ENCODE measurements around the gene BRI3BP.
"Not testable (repeated sequence)": the region's sequence is repeated elsewhere in the genome, so short reads cannot be mapped to it uniquely, and the experiment has no call there.

BRI3BP gene

GRCh38 chr12:125057708-125058107 lies 64.3 kb downstream of the BRI3BP start:
- H3K9me3 ChIP-seq (ENCODE audit: insufficient read depth, low read depth, low read length): 0 out of 2 replicates have a peak, but pooled peaks cover 4% of the 10 kb centered on the region
- TF ChIP-seq EZH2phosphoT487 (IDR thresholded peaks at IDR 0.05; ENCODE audit: borderline replicate concordance) (no peak), CTCF (conservative IDR thresholded peaks at IDR 0.05; ENCODE audit: low read length) (no peak)
- no peak overlapping the region for H2AFZ ChIP-seq (ENCODE audit: low read length)
- H3K4me2 ChIP-seq (ENCODE audit: low read depth, low read length, poor library complexity, severe bottlenecking): no peak overlapping the region
- H3K4me3 ChIP-seq (ENCODE audit: low read length, poor library complexity, severe bottlenecking): no peak overlapping the region
- no peaks in the 10 kb centered on the region for H4K20me1 ChIP-seq (ENCODE audit: insufficient read depth, low read length, poor library complexity, severe bottlenecking)
- H3K9me2 ChIP-seq (replicated peaks; ENCODE audit: low read depth, low read length): no peaks in the 10 kb centered on the region
- no peaks in the 10 kb centered on the region for H3K27me3 ChIP-seq (ENCODE audit: insufficient read depth, low read length, poor library complexity, severe bottlenecking)
- no peaks in the 10 kb centered on the region for H3K4me1 ChIP-seq (ENCODE audit: insufficient read depth, low read length, poor library complexity, severe bottlenecking)
- no peaks in the 10 kb centered on the region for H3K36me3 ChIP-seq (ENCODE audit: insufficient read depth, low read length)
- no peaks in the 10 kb centered on the region for H3F3A ChIP-seq (ENCODE audit: low read depth)
- no peaks in the 10 kb centered on the region for H3K79me2 ChIP-seq (ENCODE audit: insufficient read depth, low read length)
- no peak overlapping the region for H3K9ac ChIP-seq (ENCODE audit: low read depth, low read length, poor library complexity, severe bottlenecking)

GRCh38 chr12:125061229-125061628 lies 67.8 kb downstream of the BRI3BP start:
- Histone ChIP-seq H3K9me3 (ENCODE audit: insufficient read depth, low read depth, low read length) (0 out of 2 replicates have a peak, but pooled peaks cover 4% of the 10 kb centered on the region), H4K20me1 (ENCODE audit: insufficient read depth, low read length, poor library complexity, severe bottlenecking) (peaks cover 7% of the 10 kb centered on the region), H3K4me3 (ENCODE audit: low read length, poor library complexity, severe bottlenecking) (no peak overlapping the region)

GRCh38 chr12:125063522-125063921 lies 70.1 kb downstream of the BRI3BP start:
- Histone ChIP-seq H3K79me2 (ENCODE audit: insufficient read depth, low read length) (peaks cover 30% of the 10 kb centered on the region), H4K20me1 (ENCODE audit: insufficient read depth, low read length, poor library complexity, severe bottlenecking) (peaks cover 12% of the 10 kb centered on the region), H3K4me1 (ENCODE audit: insufficient read depth, low read length, poor library complexity, severe bottlenecking) (peaks cover 23% of the 10 kb centered on the region)
- not testable (repeated sequence) for H3K9ac ChIP-seq (ENCODE audit: low read depth, low read length, poor library complexity, severe bottlenecking); H3K9me2 ChIP-seq (replicated peaks; ENCODE audit: low read depth, low read length); H3K4me2 ChIP-seq (ENCODE audit: low read depth, low read length, poor library complexity, severe bottlenecking); H3K36me3 ChIP-seq (ENCODE audit: insufficient read depth, low read length); H2AFZ ChIP-seq (ENCODE audit: low read length); H3K27me3 ChIP-seq (ENCODE audit: insufficient read depth, low read length, poor library complexity, severe bottlenecking); H3K9me3 ChIP-seq (ENCODE audit: insufficient read depth, low read depth, low read length); H3F3A ChIP-seq (ENCODE audit: low read depth); H3K4me3 ChIP-seq (ENCODE audit: low read length, poor library complexity, severe bottlenecking)

More at GRCh38 chr12:125061229-125061628, 67.8 kb downstream of the BRI3BP start:
- no peaks in the 10 kb centered on the region for H3K9me2 ChIP-seq (replicated peaks; ENCODE audit: low read depth, low read length)
- H3K9ac ChIP-seq (ENCODE audit: low read depth, low read length, poor library complexity, severe bottlenecking): no peak overlapping the region
- no peak overlapping the region for H3K4me2 ChIP-seq (ENCODE audit: low read depth, low read length, poor library complexity, severe bottlenecking)
- H3K4me1 ChIP-seq (ENCODE audit: insufficient read depth, low read length, poor library complexity, severe bottlenecking): peaks cover 11% of the 10 kb centered on the region
- H3K27me3 ChIP-seq (ENCODE audit: insufficient read depth, low read length, poor library complexity, severe bottlenecking): no peaks in the 10 kb centered on the region
- no peaks in the 10 kb centered on the region for H3K36me3 ChIP-seq (ENCODE audit: insufficient read depth, low read length)
- H2AFZ ChIP-seq (ENCODE audit: low read length): no peak overlapping the region
- no peaks in the 10 kb centered on the region for H3F3A ChIP-seq (ENCODE audit: low read depth)
- TF ChIP-seq CTCF (conservative IDR thresholded peaks at IDR 0.05; ENCODE audit: low read length): no peak
- no peak for TF ChIP-seq EZH2phosphoT487 (IDR thresholded peaks at IDR 0.05; ENCODE audit: borderline replicate concordance)
- H3K79me2 ChIP-seq (ENCODE audit: insufficient read depth, low read length): peaks cover 9% of the 10 kb centered on the region

GRCh38 chr12:125064492-125064891 lies 71.0 kb downstream of the BRI3BP start:
- H3K9ac ChIP-seq (ENCODE audit: low read depth, low read length, poor library complexity, severe bottlenecking): peak overlapping the region; percentile 86

More at GRCh38 chr12:125064492-125064891, 71.0 kb downstream of the BRI3BP start:
- Histone ChIP-seq H3K4me2 (ENCODE audit: low read depth, low read length, poor library complexity, severe bottlenecking) (peak overlapping the region; percentile 81), H3K36me3 (ENCODE audit: insufficient read depth, low read length) (no peaks in the 10 kb centered on the region), H3K27me3 (ENCODE audit: insufficient read depth, low read length, poor library complexity, severe bottlenecking) (no peaks in the 10 kb centered on the region), H4K20me1 (ENCODE audit: insufficient read depth, low read length, poor library complexity, severe bottlenecking) (peaks cover 12% of the 10 kb centered on the region), H3K9me3 (ENCODE audit: insufficient read depth, low read depth, low read length) (0 out of 2 replicates have a peak, but pooled peaks cover 4% of the 10 kb centered on the region), H3K4me3 (ENCODE audit: low read length, poor library complexity, severe bottlenecking) (peak overlapping the region; percentile 78), H2AFZ (ENCODE audit: low read length) (peak overlapping the region; percentile 81), H3K4me1 (ENCODE audit: insufficient read depth, low read length, poor library complexity, severe bottlenecking) (peaks cover 23% of the 10 kb centered on the region), H3K9me2 (replicated peaks; ENCODE audit: low read depth, low read length) (no peaks in the 10 kb centered on the region), H3F3A (ENCODE audit: low read depth) (no peaks in the 10 kb centered on the region), H3K79me2 (ENCODE audit: insufficient read depth, low read length) (peaks cover 30% of the 10 kb centered on the region)
- TF ChIP-seq EZH2phosphoT487 (IDR thresholded peaks at IDR 0.05; ENCODE audit: borderline replicate concordance): no peak
- no peak for TF ChIP-seq CTCF (conservative IDR thresholded peaks at IDR 0.05; ENCODE audit: low read length)

Data from Loucy (cell line).